Measurements from ENCODE around the gene PBX1.
A peak's percentile ranks its signal among the peaks of the same experiment; 100 is the strongest.

Gene PBX1

GRCh38 chr1:164560556-164560955 lies 1.6 kb downstream of the PBX1 start:
- Mint-ChIP-seq H3K4me1 (peaks cover 13% of the 10 kb centered on the region), H3K36me3 (no peaks in the 10 kb centered on the region), H3K9me3 (peaks cover 5% of the 10 kb centered on the region), H3K27ac (no peak overlapping the region), H3K4me3 (peak overlapping the region; percentile 62), H3K27me3 (peaks cover 32% of the 10 kb centered on the region)

GRCh38 chr1:164561007-164561406 lies 2.0 kb downstream of the PBX1 start:
- Mint-ChIP-seq H3K9me3 (peaks cover 5% of the 10 kb centered on the region), H3K4me1 (peaks cover 13% of the 10 kb centered on the region), H3K4me3 (no peak overlapping the region), H3K27ac (no peak overlapping the region), H3K27me3 (peaks cover 32% of the 10 kb centered on the region), H3K36me3 (no peaks in the 10 kb centered on the region)

- Mint-ChIP-seq H3K4me1 (peaks cover 13% of the 10 kb centered on the region), H3K9me3 (peaks cover 5% of the 10 kb centered on the region), H3K4me3 (no peak overlapping the region), H3K27me3 (peaks cover 31% of the 10 kb centered on the region), H3K27ac (no peak overlapping the region), H3K36me3 (no peaks in the 10 kb centered on the region)
Measured at GRCh38 chr1:164561472-164561871, 2.5 kb downstream of the PBX1 start.

- Mint-ChIP-seq H3K9me3 (peaks cover 5% of the 10 kb centered on the region), H3K4me3 (no peak overlapping the region), H3K27me3 (peaks cover 29% of the 10 kb centered on the region), H3K4me1 (peaks cover 13% of the 10 kb centered on the region), H3K27ac (no peak overlapping the region), H3K36me3 (no peaks in the 10 kb centered on the region)
Measured at GRCh38 chr1:164562061-164562460, 3.1 kb downstream of the PBX1 start.

GRCh38 chr1:164562511-164562910 lies 3.5 kb downstream of the PBX1 start:
- H3K4me3 Mint-ChIP-seq = no peak overlapping the region
- H3K27me3 Mint-ChIP-seq = peaks cover 29% of the 10 kb centered on the region
- H3K9me3 Mint-ChIP-seq = peaks cover 5% of the 10 kb centered on the region
- no peak overlapping the region for H3K27ac Mint-ChIP-seq
- H3K4me1 Mint-ChIP-seq = peaks cover 13% of the 10 kb centered on the region
- no peaks in the 10 kb centered on the region for H3K36me3 Mint-ChIP-seq

GRCh38 chr1:164562947-164563520 lies 4.0 kb downstream of the PBX1 start:
- Mint-ChIP-seq H3K27ac (no peak overlapping the region), H3K27me3 (peaks cover 28% of the 10 kb centered on the region), H3K36me3 (no peaks in the 10 kb centered on the region), H3K4me1 (peaks cover 13% of the 10 kb centered on the region), H3K9me3 (peaks cover 5% of the 10 kb centered on the region), H3K4me3 (no peak overlapping the region)

- Mint-ChIP-seq H3K4me3 (no peak overlapping the region), H3K36me3 (no peaks in the 10 kb centered on the region), H3K4me1 (peaks cover 9% of the 10 kb centered on the region), H3K9me3 (peaks cover 5% of the 10 kb centered on the region), H3K27me3 (peaks cover 28% of the 10 kb centered on the region), H3K27ac (no peak overlapping the region)
Measured at GRCh38 chr1:164563721-164564360, 4.9 kb downstream of the PBX1 start.

GRCh38 chr1:164564378-164564777 lies 5.4 kb downstream of the PBX1 start:
- Mint-ChIP-seq H3K4me3 (no peak overlapping the region), H3K4me1 (peaks cover 9% of the 10 kb centered on the region), H3K27me3 (peaks cover 28% of the 10 kb centered on the region), H3K36me3 (no peaks in the 10 kb centered on the region), H3K27ac (no peak overlapping the region), H3K9me3 (peaks cover 5% of the 10 kb centered on the region)

- peaks cover 4% of the 10 kb centered on the region for H3K9me3 Mint-ChIP-seq
- H3K4me3 Mint-ChIP-seq = no peak overlapping the region
- peaks cover 3% of the 10 kb centered on the region for H3K4me1 Mint-ChIP-seq
- H3K27ac Mint-ChIP-seq = no peak overlapping the region
- peaks cover 24% of the 10 kb centered on the region for H3K27me3 Mint-ChIP-seq
- H3K36me3 Mint-ChIP-seq = no peaks in the 10 kb centered on the region
Measured at GRCh38 chr1:164565357-164565756, 6.4 kb downstream of the PBX1 start.

GRCh38 chr1:164567774-164568173 lies 8.8 kb downstream of the PBX1 start:
- peak overlapping the region; percentile 0 for H3K27ac Mint-ChIP-seq
- peaks cover 6% of the 10 kb centered on the region for H3K27me3 Mint-ChIP-seq
- no peaks in the 10 kb centered on the region for H3K36me3 Mint-ChIP-seq
- H3K4me1 Mint-ChIP-seq = no peaks in the 10 kb centered on the region
- no peak overlapping the region for H3K4me3 Mint-ChIP-seq
- no peaks in the 10 kb centered on the region for H3K9me3 Mint-ChIP-seq

- no peaks in the 10 kb centered on the region for H3K4me1 Mint-ChIP-seq
- H3K27me3 Mint-ChIP-seq = peaks cover 2% of the 10 kb centered on the region
- no peaks in the 10 kb centered on the region for H3K9me3 Mint-ChIP-seq
- H3K36me3 Mint-ChIP-seq = no peaks in the 10 kb centered on the region
- no peak overlapping the region for H3K27ac Mint-ChIP-seq
- H3K4me3 Mint-ChIP-seq = no peak overlapping the region
Measured at GRCh38 chr1:164569241-164569640, 10.3 kb downstream of the PBX1 start.

- no peak overlapping the region for H3K4me3 Mint-ChIP-seq
- H3K36me3 Mint-ChIP-seq = no peaks in the 10 kb centered on the region
- H3K27ac Mint-ChIP-seq = no peak overlapping the region
- no peaks in the 10 kb centered on the region for H3K4me1 Mint-ChIP-seq
- peaks cover 2% of the 10 kb centered on the region for H3K27me3 Mint-ChIP-seq
- no peaks in the 10 kb centered on the region for H3K9me3 Mint-ChIP-seq
Measured at GRCh38 chr1:164569866-164570265, 10.9 kb downstream of the PBX1 start.

GRCh38 chr1:164571333-164571732 lies 12.3 kb downstream of the PBX1 start:
- Mint-ChIP-seq H3K4me1 (no peaks in the 10 kb centered on the region), H3K27me3 (peaks cover 2% of the 10 kb centered on the region), H3K36me3 (no peaks in the 10 kb centered on the region), H3K4me3 (no peak overlapping the region), H3K9me3 (no peaks in the 10 kb centered on the region), H3K27ac (no peak overlapping the region)

GRCh38 chr1:164575356-164575886 lies 16.4 kb downstream of the PBX1 start:
- H3K4me3 Mint-ChIP-seq = no peak overlapping the region
- H3K4me1 Mint-ChIP-seq = no peaks in the 10 kb centered on the region
- no peaks in the 10 kb centered on the region for H3K27me3 Mint-ChIP-seq
- H3K36me3 Mint-ChIP-seq = no peaks in the 10 kb centered on the region
- H3K9me3 Mint-ChIP-seq = no peaks in the 10 kb centered on the region
- no peak overlapping the region for H3K27ac Mint-ChIP-seq

GRCh38 chr1:164576291-164577271 lies 17.6 kb downstream of the PBX1 start:
- Mint-ChIP-seq H3K27me3 (no peaks in the 10 kb centered on the region), H3K27ac (no peak overlapping the region), H3K4me1 (no peaks in the 10 kb centered on the region)

GRCh38 chr1:164577291-164577690 lies 18.3 kb downstream of the PBX1 start:
- no peaks in the 10 kb centered on the region for H3K36me3 Mint-ChIP-seq
- no peak overlapping the region for H3K4me3 Mint-ChIP-seq
- H3K27ac Mint-ChIP-seq = no peak overlapping the region
- no peaks in the 10 kb centered on the region for H3K9me3 Mint-ChIP-seq
- H3K27me3 Mint-ChIP-seq = no peaks in the 10 kb centered on the region
- H3K4me1 Mint-ChIP-seq = no peaks in the 10 kb centered on the region

More at GRCh38 chr1:164576291-164577271, 17.6 kb downstream of the PBX1 start:
- H3K9me3 Mint-ChIP-seq = no peaks in the 10 kb centered on the region
- H3K36me3 Mint-ChIP-seq = no peaks in the 10 kb centered on the region
- no peak overlapping the region for H3K4me3 Mint-ChIP-seq
